Measurements from ENCODE around the gene RNF180. TPM values are rescaled to one million over a fixed set of nuclear protein-coding genes. Genes with fewer than 3 reads are reported as not detected.

The RNF180 gene
- total RNA-seq, 1 donor from 2014 or later: 14.0 TPM

DNA sequence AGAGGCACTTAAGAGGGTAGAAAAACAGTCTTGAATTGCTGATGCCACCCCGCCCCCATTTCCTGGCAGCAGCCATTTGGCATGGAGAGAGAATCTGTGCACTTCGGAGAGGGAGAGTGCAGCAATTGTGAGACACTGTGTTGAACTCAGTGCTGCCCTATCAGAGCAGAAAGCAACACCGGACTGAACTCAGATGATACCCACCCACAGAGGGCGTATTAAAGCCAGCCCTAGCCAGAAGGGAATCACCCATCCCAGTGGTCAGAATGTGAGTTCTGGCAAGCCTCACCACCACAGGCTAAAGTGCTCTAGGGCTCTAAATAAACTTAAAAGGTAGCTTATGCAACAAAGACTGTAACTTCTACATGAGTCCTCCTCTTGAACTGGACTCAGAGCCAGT is 251.7 kb downstream of the RNF180 start:
- H3K9me3 ChIP-seq: no peaks in the 10 kb centered on the region
- TF ChIP-seq, protein P1, sequence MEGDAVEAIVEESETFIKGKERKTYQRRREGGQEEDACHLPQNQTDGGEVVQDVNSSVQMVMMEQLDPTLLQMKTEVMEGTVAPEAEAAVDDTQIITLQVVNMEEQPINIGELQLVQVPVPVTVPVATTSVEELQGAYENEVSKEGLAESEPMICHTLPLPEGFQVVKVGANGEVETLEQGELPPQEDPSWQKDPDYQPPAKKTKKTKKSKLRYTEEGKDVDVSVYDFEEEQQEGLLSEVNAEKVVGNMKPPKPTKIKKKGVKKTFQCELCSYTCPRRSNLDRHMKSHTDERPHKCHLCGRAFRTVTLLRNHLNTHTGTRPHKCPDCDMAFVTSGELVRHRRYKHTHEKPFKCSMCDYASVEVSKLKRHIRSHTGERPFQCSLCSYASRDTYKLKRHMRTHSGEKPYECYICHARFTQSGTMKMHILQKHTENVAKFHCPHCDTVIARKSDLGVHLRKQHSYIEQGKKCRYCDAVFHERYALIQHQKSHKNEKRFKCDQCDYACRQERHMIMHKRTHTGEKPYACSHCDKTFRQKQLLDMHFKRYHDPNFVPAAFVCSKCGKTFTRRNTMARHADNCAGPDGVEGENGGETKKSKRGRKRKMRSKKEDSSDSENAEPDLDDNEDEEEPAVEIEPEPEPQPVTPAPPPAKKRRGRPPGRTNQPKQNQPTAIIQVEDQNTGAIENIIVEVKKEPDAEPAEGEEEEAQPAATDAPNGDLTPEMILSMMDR (IDR thresholded peaks at IDR 0.05): no peak
- H3K4me3 ChIP-seq: no peak overlapping the region
- intact Hi-C loops (cut with DNase I): no loop called here
- no peaks in the 10 kb centered on the region for H3K36me3 ChIP-seq
- DNase-seq (no peak), ATAC-seq (peak; percentile 47)
- H3K27ac ChIP-seq: no peak overlapping the region
- no peaks in the 10 kb centered on the region for H3K4me1 ChIP-seq
- H3K27me3 ChIP-seq: no peaks in the 10 kb centered on the region

GRCh38 chr5:64418013-64418412 is 252.4 kb downstream of the RNF180 start:
- no peaks in the 10 kb centered on the region for H3K27me3 ChIP-seq
- H3K9me3 ChIP-seq: no peaks in the 10 kb centered on the region
- ATAC-seq (no peak), DNase-seq (no peak)
- TF ChIP-seq, protein P1 (IDR thresholded peaks at IDR 0.05): no peak
- H3K27ac ChIP-seq: no peak overlapping the region
- intact Hi-C loops (cut with DNase I): no loop called here
- H3K4me3 ChIP-seq: no peak overlapping the region
- no peaks in the 10 kb centered on the region for H3K4me1 ChIP-seq
- H3K36me3 ChIP-seq: no peaks in the 10 kb centered on the region

Other genes starting within 250 kb of the RNF180 start
- gene HTR1A, start 203.4 kb upstream of the RNF180 start, total RNA-seq: not detected